Subcutaneous abdominal adipose tissue (tissue), 5 donors: Measurements from ENCODE around the gene FUBP1.

Experiments used
- H3K27ac ChIP-seq: one replicate; pipeline ENCODE4 v1.7.0; 2013; ENCODE audit warnings: low read depth, mild to moderate bottlenecking, inconsistent platforms, low read length, moderate library complexity
- H3K27me3 ChIP-seq, 5 donors: one replicate each; pipeline ENCODE4 v1.7.0; 2013; ENCODE audit warnings: low read length in 5 of 5, inconsistent platforms in 1 of 5; ENCODE audit not compliant: control insufficient read depth in 5 of 5, insufficient read depth in 4 of 5
- H3K36me3 ChIP-seq, 5 donors: one replicate each; pipeline ENCODE4 v1.7.0; 2013; ENCODE audit warnings: low read length in 5 of 5; ENCODE audit not compliant: control insufficient read depth in 5 of 5, insufficient read depth in 5 of 5
- H3K4me1 ChIP-seq, 5 donors: one replicate each; pipeline ENCODE4 v1.7.0; 2013; ENCODE audit warnings: low read length in 5 of 5, mild to moderate bottlenecking in 3 of 5, moderate library complexity in 1 of 5; ENCODE audit not compliant: control insufficient read depth in 5 of 5, insufficient read depth in 5 of 5
- H3K4me3 ChIP-seq, 5 donors: one replicate each; pipeline ENCODE4 v1.7.0; 2013; ENCODE audit warnings: low read length in 5 of 5, low read depth in 1 of 5
- H3K9ac ChIP-seq, 5 donors: one replicate each; pipeline ENCODE4 v1.7.0; 2013; ENCODE audit warnings: low read length in 5 of 5, mild to moderate bottlenecking in 4 of 5, moderate library complexity in 3 of 5
- H3K9me3 ChIP-seq, 5 donors: one replicate each; pipeline ENCODE4 v1.7.0; 2013; ENCODE audit warnings: low read length in 5 of 5; ENCODE audit not compliant: control insufficient read depth in 5 of 5
- donor health status: healthy.
- donor health status: healthy.
- donor health status: healthy.
- donor health status: healthy.
- donor health status: healthy.

The FUBP1 gene

GRCh38 chr1:77899647-77900320, 79.1 kb downstream of the FUBP1 start:
- no peaks in the 10 kb centered on the region for H3K9me3 ChIP-seq
- no peak overlapping the region for H3K27ac ChIP-seq
- H3K27me3 ChIP-seq, result no peaks in the 10 kb centered on the region
- H3K9ac ChIP-seq, result no peak overlapping the region
- H3K4me1 ChIP-seq, result no peaks in the 10 kb centered on the region
- H3K4me3 ChIP-seq, result no peak overlapping the region
- no peaks in the 10 kb centered on the region for H3K36me3 ChIP-seq
